Umbilical cord (tissue), 2 donors: Measurements from ENCODE around the gene GLT1D1. TPM values are rescaled to one million over a fixed set of nuclear protein-coding genes. Genes with fewer than 3 reads are reported as not detected.

Experiments
- DNase-seq: peaks from one replicate; pipeline ENCODE4 v3.0.0-alpha.2; 2015; ENCODE audit warnings: low spot score
- total RNA-seq: library from RNA; depleted of rRNA; stranded (reverse); fragments of >200 nt; gene quantifications from one replicate; pipeline ENCODE4 v1.2.3, GENCODE V29; 2014; ENCODE audit warnings: low replicate concordance; ENCODE audit not compliant: insufficient read depth

Gene GLT1D1
- total RNA-seq, 1 donor from 2014 or later = 0.48 TPM

GRCh38 chr12:128853600-128854197 is 421 bp downstream of the GLT1D1 start:
- DNase-seq = no peak

DNA sequence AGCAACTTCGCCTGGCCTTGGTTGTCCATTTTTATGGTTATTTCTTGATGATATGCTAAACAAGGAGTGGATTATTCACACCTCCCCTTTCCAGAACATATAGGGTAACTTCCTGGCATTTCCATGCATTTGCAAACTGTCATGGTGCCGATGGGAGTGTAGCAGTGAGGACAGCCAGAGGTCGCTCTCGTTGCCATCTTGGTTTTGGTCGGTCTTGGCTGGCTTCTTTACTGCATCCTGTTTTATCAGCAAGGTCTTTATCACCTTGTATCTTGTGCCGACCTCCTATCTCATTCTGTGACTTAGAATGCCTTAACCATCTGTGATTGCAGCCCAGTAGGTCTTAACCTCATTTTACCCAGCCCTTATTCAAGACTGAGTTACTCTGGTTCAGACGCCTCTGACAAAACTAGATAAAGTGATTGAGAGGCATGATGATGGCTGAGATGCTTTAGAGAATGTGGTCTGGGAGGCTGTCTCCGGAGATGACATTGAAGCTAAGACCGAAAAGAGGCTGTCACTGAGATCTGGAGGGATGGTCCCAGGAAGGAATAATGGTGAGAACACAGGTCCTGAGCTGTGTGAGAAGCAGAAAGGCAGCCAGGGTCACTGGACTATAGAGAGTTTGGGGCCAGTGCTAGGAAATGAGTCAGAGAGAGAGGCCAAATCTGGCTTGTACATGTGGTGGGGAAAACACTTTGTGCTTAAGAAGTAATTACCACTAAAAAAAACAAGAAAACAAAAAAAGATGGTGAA is 2.9 kb downstream of the GLT1D1 start:
- DNase-seq = no peak

GRCh38 chr12:128856791-128857078 is 3.5 kb downstream of the GLT1D1 start:
- DNase-seq = no peak

- no peak for DNase-seq
Observed at GRCh38 chr12:128857133-128857763, 4.0 kb downstream of the GLT1D1 start.

GRCh38 chr12:128859311-128859710 is 6.0 kb downstream of the GLT1D1 start:
- DNase-seq = no peak

GRCh38 chr12:128861226-128862016 is 8.1 kb downstream of the GLT1D1 start:
- DNase-seq = no peak

- DNase-seq = no peak
Observed at GRCh38 chr12:128863957-128864356, 10.7 kb downstream of the GLT1D1 start.

DNA sequence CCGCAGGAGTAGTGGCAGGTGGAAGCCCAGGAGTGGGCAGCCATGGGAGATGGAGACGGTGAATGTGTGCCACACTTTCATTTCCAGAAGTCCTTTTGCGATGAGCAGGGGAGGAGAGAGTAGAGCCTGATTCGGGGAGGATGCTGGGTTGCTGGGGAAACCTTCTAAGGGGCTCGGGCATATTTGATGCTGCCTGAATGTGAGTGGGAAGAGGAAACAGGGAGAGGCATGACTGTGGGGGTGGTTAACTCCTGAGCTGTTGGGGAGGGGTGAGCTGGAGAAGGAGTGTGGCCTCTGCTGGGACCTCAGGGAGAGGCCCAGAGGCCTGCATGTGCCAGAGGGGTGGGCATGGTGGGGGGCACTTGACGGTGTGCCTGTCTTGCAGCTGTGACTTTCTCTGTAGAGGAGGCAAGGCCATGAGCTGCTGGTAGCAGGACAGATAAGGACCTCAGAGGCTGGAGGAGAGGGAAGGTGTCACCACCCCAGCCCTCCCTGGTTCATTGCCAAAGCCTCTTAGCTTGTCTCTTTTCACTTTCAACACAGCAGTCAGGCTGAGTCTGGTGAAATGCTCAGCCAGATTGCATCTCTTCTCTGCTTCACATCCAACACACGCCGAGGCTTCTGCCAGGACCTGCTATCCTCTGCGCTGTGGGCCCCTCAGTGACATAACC is 11.4 kb downstream of the GLT1D1 start:
- DNase-seq = no peak

DNA sequence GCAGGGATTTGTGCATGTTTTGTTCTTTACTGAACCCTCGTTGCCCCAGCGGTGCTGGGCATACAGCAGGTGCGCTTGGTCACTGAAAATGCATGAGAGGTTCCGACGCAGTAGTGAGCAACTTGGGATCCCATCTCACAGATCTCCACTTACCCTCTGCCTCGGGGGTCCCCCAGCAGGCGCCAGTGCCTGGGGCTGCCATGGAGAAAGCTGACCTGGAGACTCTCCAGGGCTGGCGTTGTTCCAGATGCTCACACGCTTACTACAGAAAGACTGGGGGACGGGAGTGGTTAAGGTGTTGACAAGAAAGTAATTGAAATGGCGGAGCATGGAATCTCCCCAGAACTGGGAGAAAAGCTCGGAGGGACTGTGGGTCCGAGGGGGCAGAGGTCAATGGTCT is 14.2 kb downstream of the GLT1D1 start:
- no peak for DNase-seq

DNA sequence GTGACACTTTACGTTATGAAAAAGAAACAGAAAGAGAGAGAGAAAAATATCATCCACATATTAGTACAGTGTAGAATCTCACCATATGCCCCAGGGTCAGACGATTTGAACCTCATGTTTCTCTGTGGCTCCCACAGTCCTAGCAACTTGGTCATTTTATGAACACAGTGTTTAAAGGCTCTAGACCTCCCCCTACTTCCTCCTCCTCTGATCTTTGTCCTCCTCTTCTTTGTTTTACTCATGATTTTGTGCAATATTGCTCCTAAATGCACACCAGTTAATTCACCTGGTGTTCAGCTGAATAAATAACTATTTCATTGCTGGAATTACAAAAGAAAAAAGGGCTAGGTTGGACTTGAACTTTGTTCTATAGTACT is 18.2 kb downstream of the GLT1D1 start:
- DNase-seq = no peak

DNA sequence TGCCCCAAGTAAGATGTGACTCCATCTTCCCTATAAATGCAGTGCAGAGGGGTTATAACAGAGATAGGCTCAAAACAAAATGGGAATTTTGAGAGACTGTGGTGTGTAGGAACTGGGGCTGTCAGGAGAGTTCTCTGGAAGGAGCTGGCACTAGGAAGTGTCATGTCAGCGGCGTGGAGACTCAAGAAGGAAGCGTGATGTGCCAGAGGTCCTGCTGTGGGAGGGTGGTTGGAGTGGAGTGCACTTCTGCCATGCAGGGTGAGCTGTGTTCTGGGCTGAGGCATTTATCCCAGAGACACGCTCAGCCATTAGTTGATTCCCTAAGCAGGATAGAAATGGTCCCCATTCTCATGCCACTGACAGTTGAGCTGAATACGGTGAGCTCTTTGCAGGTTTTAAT is 19.0 kb downstream of the GLT1D1 start:
- DNase-seq = no peak

- DNase-seq = no peak
Observed at GRCh38 chr12:128876559-128876958, 23.3 kb downstream of the GLT1D1 start.

DNA sequence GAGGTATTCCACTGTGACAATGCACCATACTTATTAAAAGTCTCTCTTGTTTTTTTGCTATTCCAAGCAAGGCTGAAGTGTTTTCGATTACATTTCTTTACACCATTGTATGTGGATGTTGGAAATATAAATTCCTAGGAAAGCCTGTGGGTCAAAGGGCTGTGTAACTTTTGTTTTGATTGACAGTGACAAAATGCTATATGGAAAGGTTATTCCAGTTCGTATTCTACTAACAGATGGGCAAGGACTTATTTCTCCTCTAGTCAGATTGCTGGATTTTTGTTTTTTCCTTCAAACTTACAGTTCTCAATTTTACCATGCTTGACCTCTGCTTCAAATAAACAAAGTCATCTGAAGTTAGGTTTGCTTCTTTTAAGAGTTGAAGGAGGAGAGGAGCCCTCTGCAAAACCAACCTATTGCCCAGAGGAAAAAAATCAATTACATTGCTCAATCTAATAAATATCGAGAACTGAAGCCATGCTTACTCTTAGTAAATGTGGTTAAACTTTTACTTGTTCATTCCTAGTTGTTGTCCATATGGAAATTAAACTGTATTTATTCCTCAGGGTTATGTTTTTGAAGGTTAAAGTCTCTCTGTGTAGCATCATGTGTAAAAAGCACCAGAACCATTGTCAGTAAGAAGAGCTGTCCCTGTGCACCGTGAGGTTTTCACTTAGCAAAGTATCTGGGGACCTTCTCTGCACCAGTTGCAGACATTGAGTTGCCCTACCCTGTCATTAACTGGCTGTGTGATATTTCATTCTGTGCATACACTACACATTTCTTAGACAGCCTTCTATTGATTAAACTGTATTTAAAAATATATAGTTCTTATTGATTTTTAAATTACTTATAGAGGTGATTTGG is 26.9 kb downstream of the GLT1D1 start:
- no peak for DNase-seq

GRCh38 chr12:128891856-128892255 is 38.6 kb downstream of the GLT1D1 start:
- DNase-seq = no peak

DNA sequence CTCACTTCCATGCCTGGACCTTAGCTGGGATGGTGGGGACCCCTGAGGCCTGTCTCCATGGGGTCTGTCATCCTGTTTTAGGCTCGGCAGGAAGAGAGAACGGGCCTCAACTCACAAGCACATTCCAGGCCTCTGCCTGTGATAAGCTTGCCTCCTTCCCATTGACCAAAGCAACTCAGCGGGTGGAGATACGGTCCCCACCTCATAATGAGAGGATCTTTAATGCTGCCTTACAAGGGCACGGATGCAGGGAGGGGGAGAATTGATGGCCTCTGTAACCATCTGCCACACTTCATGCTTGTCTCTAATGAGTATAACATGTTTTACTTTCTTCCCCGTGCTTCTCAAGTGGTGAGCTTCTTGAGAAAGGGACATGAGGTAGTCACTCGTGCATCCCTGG is 50.0 kb downstream of the GLT1D1 start:
- DNase-seq = no peak

DNA sequence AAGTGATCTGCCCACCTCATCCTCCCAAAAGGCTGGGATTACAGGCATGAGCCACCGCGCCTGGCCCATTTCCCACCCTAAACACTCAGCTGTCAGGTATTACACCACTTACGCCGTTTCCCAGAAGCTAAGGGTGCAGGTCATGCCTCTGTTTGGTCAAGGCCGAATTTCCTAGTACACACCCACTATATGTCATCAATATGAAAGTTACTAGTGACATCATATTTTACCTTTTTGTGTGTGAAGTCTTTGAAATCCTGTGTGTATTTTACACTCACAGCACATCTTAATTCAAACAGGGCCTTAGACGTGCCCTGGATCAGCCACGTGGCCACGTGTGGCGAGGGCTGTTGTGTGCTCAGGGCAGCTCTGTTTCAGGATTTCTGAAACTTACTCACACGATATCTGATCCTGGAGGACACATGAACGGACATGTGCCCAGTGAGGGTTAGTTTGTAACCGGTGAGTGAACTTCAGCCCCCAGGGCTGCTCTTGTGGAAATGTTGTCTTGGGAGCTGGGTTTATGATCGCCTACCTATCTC is 51.8 kb downstream of the GLT1D1 start:
- DNase-seq = no peak

GRCh38 chr12:128906485-128907137 is 53.3 kb downstream of the GLT1D1 start:
- no peak for DNase-seq

- DNase-seq = no peak
Observed at GRCh38 chr12:128908254-128908653, 55.0 kb downstream of the GLT1D1 start.

DNA sequence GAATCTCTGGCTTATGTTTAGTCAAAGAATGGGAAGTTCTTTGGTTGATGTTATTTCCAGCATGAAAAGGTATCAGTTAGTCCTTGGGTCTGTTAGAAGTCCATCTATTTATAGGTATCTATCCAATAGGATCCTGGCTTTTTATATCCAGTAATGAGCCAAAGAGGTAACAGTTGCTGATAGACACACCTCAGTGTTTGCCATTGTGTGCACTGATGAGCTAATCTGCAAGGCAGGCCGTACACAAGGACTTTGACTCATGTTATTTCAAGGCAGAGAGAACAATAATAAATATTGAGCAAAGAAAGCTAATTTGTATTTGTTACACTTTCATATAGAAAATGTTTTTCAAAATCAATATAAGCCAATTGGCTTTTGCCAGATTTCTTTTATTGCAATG is 56.4 kb downstream of the GLT1D1 start:
- DNase-seq = no peak

DNA sequence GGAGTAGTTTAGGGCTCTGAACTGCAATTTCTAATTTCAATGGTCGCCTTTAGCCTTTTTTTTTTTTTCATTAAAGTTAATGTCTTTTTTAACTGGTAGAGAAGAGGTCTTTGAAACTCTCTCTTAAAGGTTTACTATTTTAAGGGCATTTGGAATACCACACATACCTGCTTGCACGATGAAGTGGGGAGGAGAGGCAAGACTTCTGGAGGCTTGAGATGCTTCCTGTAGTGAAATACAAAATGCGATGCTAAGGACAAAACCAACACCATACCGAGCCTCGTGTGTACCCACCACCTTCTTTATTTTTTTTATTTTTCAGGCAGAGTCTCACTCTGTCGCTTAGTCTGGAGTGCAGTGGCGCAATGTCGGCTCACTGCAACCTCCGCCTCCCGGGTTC is 57.4 kb downstream of the GLT1D1 start:
- no peak for DNase-seq
